ACC112 (cell line): ENCODE data around the gene CASS4.

Experiments used
- H2AFZ ChIP-seq: fragments of 200-600 bp; sonication (generic); one replicate; pipeline ENCODE4 v1.6.0; 2017; ENCODE audit warnings: antibody characterized with exemption, low read length; ENCODE audit not compliant: unreplicated experiment
- H3K27ac ChIP-seq: fragments of 200-600 bp; sonication (generic); 2 replicates; pipeline ENCODE4 v1.5.1; 2014; ENCODE audit warnings: low read depth, mild to moderate bottlenecking, antibody characterized with exemption, low read length, moderate library complexity
- H3K27me3 ChIP-seq: fragments of 200-600 bp; sonication (generic); 2 replicates; pipeline ENCODE4 v1.6.1; 2014; ENCODE audit warnings: mild to moderate bottlenecking, antibody characterized with exemption, low read length, moderate library complexity, mixed read lengths; ENCODE audit not compliant: insufficient read depth
- H3K36me3 ChIP-seq: fragments of 200-600 bp; sonication (generic); 2 replicates; pipeline ENCODE4 v1.6.1; 2016; ENCODE audit warnings: mild to moderate bottlenecking, antibody characterized with exemption, low read length, moderate library complexity, mixed read lengths; ENCODE audit not compliant: insufficient read depth
- H3K4me1 ChIP-seq: fragments of 200-600 bp; sonication (generic); one replicate; pipeline ENCODE4 v1.6.1; 2016; ENCODE audit warnings: low read length, mixed read lengths; ENCODE audit not compliant: insufficient read depth, unreplicated experiment, control insufficient read depth
- H3K4me3 ChIP-seq: fragments of 200-600 bp; sonication (generic); 2 replicates; pipeline ENCODE4 v1.5.1; 2014; ENCODE audit warnings: mild to moderate bottlenecking, low read depth, low read length
- H3K79me2 ChIP-seq: fragments of 200-600 bp; sonication (generic); one replicate; pipeline ENCODE4 v1.6.0; 2016; ENCODE audit warnings: low read length; ENCODE audit not compliant: control insufficient read depth, unreplicated experiment, insufficient read depth

The CASS4 gene

GRCh38 chr20:56422824-56423189, 10.7 kb downstream of the CASS4 start:
- Histone ChIP-seq H3K4me3 (peak overlapping the region; percentile 32; the same call in 1 of the 2 replicates), H3K27me3 (no peaks in the 10 kb centered on the region), H3K79me2 (no peaks in the 10 kb centered on the region), H3K27ac (peak overlapping the region; percentile 72), H2AFZ (peak overlapping the region; percentile 57), H3K4me1 (peaks cover 33% of the 10 kb centered on the region), H3K36me3 (no peaks in the 10 kb centered on the region)

GRCh38 chr20:56423211-56423610, 11.2 kb downstream of the CASS4 start:
- Histone ChIP-seq H3K4me1 (peaks cover 29% of the 10 kb centered on the region), H3K4me3 (no peak overlapping the region), H3K79me2 (no peaks in the 10 kb centered on the region), H2AFZ (peak overlapping the region; percentile 57), H3K27me3 (no peaks in the 10 kb centered on the region), H3K27ac (peak overlapping the region; percentile 72), H3K36me3 (no peaks in the 10 kb centered on the region)

GRCh38 chr20:56423886-56424285, 11.8 kb downstream of the CASS4 start:
- Histone ChIP-seq H2AFZ (no peak overlapping the region), H3K79me2 (no peaks in the 10 kb centered on the region), H3K27me3 (no peaks in the 10 kb centered on the region), H3K27ac (no peak overlapping the region), H3K36me3 (no peaks in the 10 kb centered on the region), H3K4me1 (peaks cover 25% of the 10 kb centered on the region), H3K4me3 (no peak overlapping the region)

DNA sequence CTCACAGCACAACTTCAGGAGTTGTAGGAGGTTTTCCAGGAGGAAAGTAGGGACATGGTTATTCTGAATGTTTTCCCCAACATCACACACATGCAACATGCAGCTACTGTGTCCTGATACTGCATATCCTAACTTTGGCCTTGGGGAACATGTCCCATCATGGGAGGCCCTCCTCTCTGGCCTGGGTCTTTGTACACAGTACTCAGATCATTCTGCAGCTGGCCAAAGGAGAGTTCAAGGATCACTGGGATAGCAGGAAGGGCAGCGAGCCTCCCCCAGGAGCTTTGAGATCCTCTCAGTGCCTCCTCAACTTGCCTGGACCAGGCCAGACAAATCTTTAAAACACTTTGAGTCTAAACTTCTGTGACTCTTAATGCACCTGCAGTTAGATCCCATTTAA, 12.9 kb downstream of the CASS4 start:
- Histone ChIP-seq H2AFZ (no peak overlapping the region), H3K79me2 (no peaks in the 10 kb centered on the region), H3K27me3 (no peaks in the 10 kb centered on the region), H3K4me3 (no peak overlapping the region), H3K27ac (no peak overlapping the region), H3K36me3 (no peaks in the 10 kb centered on the region), H3K4me1 (peaks cover 29% of the 10 kb centered on the region)

GRCh38 chr20:56426026-56426425, 14.0 kb downstream of the CASS4 start:
- Histone ChIP-seq H2AFZ (no peak overlapping the region), H3K27me3 (no peaks in the 10 kb centered on the region), H3K36me3 (no peaks in the 10 kb centered on the region), H3K4me1 (peaks cover 31% of the 10 kb centered on the region), H3K79me2 (no peaks in the 10 kb centered on the region), H3K27ac (no peak overlapping the region), H3K4me3 (no peak overlapping the region)

GRCh38 chr20:56426926-56427325, 14.9 kb downstream of the CASS4 start:
- Histone ChIP-seq H3K27me3 (no peaks in the 10 kb centered on the region), H3K36me3 (no peaks in the 10 kb centered on the region), H3K79me2 (no peaks in the 10 kb centered on the region), H3K4me1 (peaks cover 28% of the 10 kb centered on the region), H3K4me3 (no peak overlapping the region), H2AFZ (no peak overlapping the region), H3K27ac (no peak overlapping the region)

DNA sequence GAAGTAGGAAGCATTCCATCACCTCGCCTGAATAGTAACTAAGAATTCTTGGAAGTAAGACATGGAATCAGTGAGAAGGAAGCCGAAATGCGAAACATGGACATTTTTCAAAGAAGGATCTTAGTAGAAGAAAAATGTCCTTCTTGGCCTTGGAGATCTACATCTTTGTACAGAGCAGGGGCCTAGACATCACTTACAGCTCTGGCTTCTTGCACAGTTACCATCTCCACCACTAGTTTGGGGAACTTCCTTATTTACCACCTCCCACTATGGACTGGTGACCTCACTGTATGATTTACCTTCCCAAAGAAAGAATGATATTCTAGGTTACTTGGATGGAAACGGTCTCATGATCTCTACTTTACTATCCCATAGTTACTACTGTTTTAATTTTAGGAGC, 15.7 kb downstream of the CASS4 start:
- Histone ChIP-seq H2AFZ (no peak overlapping the region), H3K27ac (no peak overlapping the region), H3K27me3 (no peaks in the 10 kb centered on the region), H3K79me2 (no peaks in the 10 kb centered on the region), H3K4me1 (peaks cover 20% of the 10 kb centered on the region), H3K4me3 (no peak overlapping the region), H3K36me3 (no peaks in the 10 kb centered on the region)

DNA sequence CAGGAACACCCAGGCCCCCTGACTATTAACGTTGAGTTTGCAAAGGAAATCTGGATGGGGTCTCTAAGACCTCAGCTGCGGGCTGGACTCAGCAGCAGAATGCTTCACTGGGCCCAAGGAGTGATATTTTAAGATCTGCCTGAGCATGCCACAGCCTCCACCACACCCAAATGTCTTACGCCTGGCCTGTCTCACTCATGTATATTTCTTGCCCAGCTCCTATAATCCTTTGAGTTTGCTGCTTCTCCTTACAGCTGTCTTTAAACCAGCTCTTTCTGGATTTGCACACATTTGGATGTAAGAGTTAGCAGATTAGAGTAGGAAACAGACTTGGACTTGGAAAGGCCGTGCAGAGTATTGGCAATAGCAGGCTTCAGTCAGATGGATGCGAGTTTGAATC, 16.4 kb downstream of the CASS4 start:
- Histone ChIP-seq H3K27ac (no peak overlapping the region), H2AFZ (no peak overlapping the region), H3K36me3 (no peaks in the 10 kb centered on the region), H3K79me2 (no peaks in the 10 kb centered on the region), H3K4me1 (peaks cover 15% of the 10 kb centered on the region), H3K4me3 (no peak overlapping the region), H3K27me3 (no peaks in the 10 kb centered on the region)

DNA sequence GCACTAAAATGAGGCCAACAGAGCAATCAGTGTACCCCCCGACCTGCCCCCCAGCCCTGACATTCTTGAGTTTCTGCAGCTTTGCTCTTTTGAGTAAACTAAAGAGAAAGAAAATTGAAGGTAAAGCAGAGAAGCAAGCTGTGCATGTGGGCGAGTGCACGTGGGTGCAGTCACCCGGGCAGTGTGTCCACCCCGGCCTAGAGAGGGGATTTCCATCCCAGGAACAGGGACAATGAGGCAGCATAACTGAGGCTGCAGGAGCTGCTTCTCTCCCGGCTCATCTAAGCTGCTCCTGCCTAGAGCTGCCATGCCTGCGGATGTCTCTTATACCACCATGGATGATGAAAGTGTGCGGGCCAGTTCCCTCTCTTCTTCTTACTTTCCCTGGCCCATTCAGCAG, 16.8 kb downstream of the CASS4 start:
- Histone ChIP-seq H3K4me3 (0 out of 2 replicates have a peak overlapping the region, but pooled peaks have one; percentile 48), H3K27ac (peak overlapping the region; percentile 20; the same call in 1 of the 2 replicates), H3K27me3 (no peaks in the 10 kb centered on the region), H2AFZ (peak overlapping the region; percentile 18), H3K79me2 (no peaks in the 10 kb centered on the region), H3K36me3 (no peaks in the 10 kb centered on the region), H3K4me1 (peaks cover 15% of the 10 kb centered on the region)

DNA sequence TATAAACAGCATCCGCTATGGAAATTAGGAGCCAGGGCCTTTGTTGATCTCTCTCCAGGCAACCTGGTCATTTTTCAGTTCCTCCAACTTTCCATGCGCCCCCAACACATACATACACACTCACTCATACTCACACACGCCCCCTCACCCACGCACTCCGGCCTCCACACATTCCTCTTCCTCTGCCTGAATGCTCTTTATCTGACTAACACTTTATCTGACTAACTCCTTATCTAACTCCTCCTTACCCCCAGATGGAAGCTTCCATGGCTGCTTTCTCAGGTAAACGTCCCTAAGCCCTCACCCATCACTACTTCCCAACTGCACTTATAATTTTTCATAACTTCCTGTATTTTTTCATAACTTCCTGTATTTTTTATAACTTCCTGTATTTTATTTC, 17.4 kb downstream of the CASS4 start:
- Histone ChIP-seq H3K4me3 (peak overlapping the region; percentile 48; the same call in 1 of the 2 replicates), H3K27me3 (no peaks in the 10 kb centered on the region), H2AFZ (peak overlapping the region; percentile 77), H3K4me1 (peaks cover 15% of the 10 kb centered on the region), H3K79me2 (no peaks in the 10 kb centered on the region), H3K27ac (no peak overlapping the region; the same call in 1 of the 2 replicates), H3K36me3 (no peaks in the 10 kb centered on the region)

DNA sequence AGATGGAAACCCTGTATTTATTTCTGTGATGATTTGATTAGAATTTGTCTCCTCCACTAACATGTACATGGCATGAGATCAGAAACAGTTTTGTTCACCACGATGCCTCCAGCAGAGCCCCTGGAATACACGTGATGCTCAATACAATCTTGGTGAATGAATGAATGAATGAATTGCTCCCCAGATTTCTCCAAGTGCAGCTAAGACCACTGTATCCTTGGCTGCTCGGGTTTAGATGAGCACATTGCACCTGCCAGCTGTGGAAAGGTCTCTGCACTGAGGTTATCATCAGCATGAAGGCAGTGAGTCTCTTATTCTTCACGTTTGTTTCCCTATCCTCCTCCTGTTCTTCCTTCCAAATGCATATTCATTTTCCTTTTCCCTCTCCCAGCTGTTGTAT, 17.9 kb downstream of the CASS4 start:
- no peak overlapping the region for H3K27ac ChIP-seq

More for the DNA sequence above, 17.9 kb downstream of the CASS4 start:
- no peaks in the 10 kb centered on the region for H3K27me3 ChIP-seq
- no peaks in the 10 kb centered on the region for H3K79me2 ChIP-seq
- H3K36me3 ChIP-seq: no peaks in the 10 kb centered on the region
- peak overlapping the region; percentile 48; the same call in 1 of the 2 replicates for H3K4me3 ChIP-seq
- peak overlapping the region; percentile 77 for H2AFZ ChIP-seq
- peaks cover 15% of the 10 kb centered on the region for H3K4me1 ChIP-seq
